GM04504 (cell line): ENCODE data around the gene B9D2.
"Not testable (repeated sequence)": the region's sequence is repeated elsewhere in the genome, so short reads cannot be mapped to it uniquely, and the experiment has no call there.

Source experiments
- DNase-seq: peaks from one replicate; pipeline ENCODE4 v3.0.0-alpha.2; 2012; ENCODE audit warnings: low read depth

The B9D2 gene, protein sequence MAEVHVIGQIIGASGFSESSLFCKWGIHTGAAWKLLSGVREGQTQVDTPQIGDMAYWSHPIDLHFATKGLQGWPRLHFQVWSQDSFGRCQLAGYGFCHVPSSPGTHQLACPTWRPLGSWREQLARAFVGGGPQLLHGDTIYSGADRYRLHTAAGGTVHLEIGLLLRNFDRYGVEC

DNA sequence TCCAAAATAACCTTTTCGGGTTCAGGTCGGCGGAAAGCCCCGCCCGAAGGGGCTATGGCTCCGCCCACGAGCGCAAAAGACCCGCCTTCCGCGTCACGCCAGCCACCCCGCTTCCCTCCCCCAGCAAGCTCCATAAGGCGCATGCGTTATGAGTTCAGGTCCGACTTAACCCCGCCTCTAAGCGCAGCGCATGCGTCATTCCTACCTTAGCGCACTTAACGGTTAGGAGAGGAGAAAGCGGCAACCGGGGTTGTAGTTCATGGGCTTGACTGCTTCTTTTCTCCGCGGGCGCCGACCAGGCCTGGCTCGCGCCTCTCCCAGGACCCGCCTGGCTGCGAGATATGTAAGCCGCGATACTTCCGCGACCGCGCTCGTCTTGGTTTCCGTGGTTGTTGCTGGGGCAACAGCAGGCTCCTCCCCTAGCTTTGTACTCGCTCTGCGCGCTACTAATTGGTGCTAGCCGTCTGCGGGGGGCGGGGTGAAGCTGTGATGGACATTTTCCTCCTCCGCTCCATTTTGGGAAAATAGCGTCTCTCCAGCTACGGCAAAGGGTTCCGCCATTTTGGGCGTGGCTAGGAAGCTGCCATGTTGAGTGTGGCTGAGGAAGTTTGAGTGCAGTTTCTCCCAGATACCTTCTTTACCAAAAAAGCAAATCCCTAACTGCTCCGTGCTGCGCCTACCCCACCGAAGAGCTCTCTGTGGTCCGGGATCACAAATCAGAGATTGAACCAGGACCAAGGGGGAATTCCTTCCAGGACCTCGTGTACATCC is at the start of gene B9D2:
Gene B9D2 (minus strand): TSS at position 397 of the 771 bp plus-strand sequence. CDS start 630 bp downstream, outside the sequence.
- DNase-seq: peak; percentile 97

DNA sequence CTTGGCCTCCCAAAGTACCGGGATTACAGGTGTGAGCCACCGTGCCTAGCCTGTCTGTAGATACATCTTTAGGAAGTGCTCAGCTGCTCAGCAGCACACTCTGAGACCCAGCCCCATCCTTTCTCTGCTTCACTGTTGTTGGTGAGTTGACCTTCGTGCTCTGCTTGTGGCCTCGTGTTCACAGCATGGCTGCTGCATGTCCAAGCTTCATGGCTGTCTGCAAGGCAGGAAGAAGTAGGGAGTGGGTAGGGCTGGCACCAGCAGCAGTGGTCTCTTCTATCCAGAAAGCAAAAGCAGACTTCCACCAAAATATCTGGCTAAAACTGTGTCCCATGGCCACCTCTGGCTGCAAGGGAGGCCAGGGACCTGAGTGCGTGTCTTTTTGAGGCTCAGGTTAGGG is 49.0 kb upstream of the B9D2 start:
- DNase-seq: no peak

DNA sequence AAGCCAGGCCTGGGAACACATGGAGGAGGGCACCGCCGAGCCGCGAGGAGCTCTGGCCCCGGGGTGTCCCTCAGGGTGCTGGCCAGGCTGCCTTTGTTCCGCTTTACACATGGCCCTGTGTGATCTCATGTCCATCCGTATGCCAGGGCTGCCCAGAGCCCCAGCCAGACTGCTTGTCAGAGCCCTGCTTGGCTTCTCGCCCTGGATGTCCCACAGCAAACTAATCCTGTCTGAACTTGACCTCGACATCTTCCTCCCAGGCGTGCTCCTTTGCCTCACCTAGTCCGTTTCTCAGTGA is 48.0 kb upstream of the B9D2 start:
- no peak for DNase-seq

DNA sequence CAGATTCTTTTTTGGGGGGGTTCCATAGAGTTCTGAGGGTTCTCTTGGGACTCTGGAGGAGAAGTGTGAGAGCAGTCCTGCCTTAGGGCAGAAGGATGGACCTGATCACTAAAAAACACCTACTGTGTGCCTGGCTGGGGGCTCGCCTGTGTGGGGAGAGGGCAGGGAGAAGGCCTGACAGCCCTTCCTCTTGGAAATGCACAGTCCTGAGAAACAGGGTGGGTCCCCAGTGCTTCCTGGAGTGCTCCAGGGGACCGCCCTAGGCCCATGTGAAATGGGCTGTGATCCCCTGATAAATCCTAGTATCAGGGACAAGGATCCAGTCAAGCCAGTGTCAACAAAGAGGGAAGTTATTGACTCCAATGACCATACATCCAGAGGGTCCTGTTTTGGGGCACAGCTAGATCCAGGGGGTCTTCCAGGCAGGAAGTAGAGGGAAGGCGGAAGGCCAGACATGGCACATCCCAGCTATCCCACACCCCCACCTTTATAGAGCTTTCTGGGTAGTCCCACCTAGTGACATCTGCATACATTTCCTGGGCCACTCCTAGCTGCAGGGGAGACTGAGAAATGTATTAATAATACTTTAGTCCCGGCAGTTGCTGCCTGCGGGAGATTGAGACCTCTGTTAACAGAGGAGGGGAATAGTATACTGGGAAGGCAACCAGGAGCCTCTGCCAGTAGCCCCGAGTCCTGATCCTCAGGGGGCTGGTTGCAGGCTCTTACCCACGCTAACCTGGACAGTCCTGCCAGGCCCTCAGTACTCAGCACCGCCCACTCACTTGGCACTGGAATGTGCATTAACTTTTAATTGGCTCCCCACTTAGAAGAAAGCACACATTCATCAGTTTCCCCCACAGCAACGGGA is 47.4 kb upstream of the B9D2 start:
- no peak for DNase-seq

DNA sequence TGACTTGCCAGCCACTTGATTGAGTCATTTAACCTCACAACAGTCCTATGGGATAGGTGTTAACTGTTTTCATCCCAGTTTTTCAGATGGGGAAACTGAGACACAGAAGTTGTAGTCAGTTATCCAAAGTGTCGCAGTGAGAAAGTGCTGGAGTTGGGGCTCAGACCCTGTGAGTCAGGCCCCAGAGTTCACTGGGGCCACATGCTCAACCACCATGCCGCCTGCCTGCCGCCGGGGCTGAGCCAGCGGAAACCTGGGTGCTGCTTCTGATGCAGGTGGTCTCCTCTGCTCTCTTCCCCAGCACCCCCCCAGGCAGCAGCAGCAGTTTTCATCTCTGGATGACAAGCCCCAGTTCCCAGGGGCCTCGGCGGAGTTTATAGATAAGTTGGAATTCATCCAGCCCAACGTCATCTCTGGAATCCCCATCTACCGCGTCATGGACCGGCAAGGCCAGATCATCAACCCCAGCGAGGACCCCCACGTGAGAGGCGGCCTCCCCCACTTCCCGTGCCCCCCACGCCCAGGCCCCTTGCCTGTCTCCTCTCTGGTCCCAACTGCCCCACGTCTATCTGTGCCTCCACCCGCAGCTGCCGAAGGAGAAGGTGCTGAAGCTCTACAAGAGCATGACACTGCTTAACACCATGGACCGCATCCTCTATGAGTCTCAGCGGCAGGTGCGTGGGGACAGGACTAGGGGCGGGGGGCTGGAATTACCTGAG is 46.5 kb upstream of the B9D2 start:
- no peak for DNase-seq

DNA sequence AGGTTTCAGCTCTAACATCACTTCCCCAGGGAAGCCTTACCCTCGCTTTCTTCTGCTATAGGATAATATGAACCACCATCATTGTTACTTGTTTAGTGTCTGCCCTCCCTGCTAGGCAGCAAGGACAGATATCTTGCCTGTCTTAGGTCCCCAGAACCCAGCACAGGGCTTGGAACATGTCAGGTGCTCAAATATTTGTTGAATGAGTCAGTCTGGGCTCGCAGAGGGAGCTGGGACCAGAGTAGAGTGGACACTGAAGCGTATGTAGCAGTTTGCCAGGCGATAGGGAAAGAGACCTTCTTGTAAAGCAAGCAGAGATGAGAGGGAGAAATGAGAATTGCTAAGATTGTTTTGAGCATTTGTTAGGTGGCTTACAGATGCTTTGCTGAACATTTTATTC is 45.3 kb upstream of the B9D2 start:
- DNase-seq: no peak

DNA sequence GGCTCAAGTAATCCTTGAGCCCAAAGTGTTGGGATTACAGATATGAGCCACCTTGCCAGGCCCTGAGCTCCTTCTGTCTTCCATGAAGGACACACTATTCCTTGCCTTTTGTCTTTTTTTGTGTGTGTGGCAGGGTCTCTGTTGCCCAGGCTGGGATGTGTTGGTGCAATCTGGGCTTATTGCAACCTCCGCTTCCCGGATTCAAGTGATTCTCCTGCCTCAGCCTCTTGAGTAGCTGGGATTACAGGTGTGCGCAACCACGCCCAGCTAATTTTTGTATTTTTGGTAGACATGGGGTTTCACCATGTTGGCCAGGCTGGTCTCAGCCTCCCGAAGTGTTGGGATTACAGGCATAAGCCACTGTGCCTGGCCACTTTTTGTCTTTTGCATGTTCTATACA is 44.9 kb upstream of the B9D2 start:
- not testable (repeated sequence) for DNase-seq

DNA sequence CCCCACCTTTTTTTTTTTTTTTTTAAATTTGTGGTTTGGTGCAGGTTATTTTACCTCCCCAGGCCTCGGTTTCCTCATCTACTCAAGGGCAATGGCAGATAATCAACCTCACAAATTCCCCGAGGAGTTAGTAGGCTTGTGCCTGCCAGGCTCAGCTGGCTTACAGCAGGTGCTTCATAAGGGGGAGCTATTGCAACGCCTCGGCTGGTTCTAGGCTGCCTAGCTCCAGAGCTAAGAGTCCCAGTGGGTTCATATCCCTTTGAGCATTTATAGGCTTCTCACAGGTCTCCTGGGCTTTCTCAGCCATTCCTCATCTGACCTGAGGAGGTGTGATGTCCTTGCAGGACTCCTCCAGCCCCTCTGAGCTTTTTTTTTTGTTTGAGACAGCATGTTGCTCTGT is 44.3 kb upstream of the B9D2 start:
- DNase-seq: no peak

DNA sequence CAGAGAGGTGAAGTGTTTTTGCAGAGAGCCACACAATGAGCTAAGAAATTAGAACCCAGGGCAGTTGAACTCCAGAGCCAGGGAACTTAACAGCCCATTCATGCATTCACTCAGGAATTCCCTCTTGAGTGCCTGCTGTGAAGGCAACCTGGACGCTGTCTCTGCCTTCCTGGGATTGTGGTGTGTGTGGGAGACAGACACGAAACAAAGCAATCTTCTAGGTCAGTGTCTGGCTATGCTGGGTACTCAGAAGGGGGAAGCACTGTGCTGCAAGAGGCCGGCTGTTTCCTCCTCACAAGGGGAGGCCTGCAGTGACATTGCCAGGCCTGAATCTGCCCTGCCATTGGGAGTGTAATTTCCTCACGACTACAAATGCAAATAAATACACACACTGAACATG is 43.3 kb upstream of the B9D2 start:
- DNase-seq: no peak

DNA sequence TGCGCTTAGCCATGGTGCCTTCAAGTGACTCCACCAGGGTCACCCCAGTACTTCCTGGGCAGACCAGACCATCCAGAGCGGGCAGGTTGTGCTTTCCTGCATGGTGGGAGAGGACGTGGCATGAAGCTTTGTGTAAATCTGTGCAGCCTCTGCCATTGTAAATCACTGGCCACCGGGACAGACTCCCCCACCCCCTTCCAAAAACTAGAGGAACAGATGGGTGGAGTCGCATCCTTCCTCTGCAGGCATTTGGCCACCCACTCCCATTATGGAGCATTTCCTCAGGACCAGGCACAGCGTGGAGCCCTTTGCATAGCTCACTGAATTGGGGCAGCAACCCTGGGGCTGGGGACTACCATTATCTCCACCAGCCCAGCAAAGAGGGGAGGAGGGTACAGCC is 41.8 kb upstream of the B9D2 start:
- DNase-seq: no peak

DNA sequence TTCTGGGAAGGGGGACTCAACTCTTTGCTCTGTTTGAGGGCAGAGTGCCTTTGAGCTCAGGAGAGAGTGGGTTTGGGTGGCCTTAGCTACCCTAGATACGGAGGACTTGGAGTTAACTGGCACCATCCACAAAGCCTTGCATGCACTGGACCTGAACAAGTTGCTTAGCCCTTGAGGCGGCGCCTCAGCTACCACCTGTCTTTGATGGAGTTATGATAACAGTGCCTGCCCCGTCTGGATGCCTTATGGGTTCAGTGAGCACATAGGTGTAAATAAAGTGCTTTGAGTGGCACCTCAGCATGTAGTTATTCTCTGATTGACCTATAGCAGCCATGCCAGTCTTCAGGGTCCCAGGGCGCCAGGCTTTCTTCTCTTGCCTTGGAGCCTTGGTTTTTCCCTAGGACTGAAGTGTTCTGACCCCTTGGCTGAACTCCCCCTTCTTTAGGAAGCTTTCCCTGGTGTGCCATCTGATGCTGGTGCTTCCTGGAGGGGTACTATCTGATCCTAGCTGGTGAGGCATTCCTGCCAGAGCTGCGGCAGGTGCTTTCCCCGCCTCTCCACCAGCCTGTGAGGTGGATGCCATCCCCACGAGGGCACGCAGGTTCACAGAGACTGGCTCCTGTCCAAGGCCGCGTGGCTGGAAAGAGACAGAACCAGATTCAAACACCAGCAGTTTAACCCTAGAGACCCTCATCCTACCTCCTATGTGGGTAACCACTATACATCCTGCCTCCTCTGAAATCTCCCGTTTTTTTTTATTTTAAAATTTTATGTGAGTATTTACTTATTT is 39.4 kb upstream of the B9D2 start:
- no peak for DNase-seq

DNA sequence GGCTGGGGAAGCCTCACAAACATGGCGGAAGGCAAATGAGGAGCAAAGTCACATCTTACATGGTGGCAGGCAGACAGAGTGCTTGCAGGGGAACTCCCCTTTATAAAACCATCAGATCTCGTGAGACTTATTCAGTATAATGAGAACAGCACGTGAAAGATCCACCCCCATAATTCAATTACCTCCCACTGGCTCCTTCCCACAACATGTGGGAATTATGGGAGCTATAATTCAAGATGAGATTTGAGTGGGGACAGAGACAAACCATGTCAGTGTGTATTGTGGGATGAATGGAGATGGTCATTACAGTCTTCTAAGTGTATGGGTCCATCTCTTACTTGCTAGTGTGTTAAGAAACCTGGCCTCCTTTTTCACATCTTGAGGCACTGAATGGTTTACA is 38.1 kb upstream of the B9D2 start:
- DNase-seq: no peak

DNA sequence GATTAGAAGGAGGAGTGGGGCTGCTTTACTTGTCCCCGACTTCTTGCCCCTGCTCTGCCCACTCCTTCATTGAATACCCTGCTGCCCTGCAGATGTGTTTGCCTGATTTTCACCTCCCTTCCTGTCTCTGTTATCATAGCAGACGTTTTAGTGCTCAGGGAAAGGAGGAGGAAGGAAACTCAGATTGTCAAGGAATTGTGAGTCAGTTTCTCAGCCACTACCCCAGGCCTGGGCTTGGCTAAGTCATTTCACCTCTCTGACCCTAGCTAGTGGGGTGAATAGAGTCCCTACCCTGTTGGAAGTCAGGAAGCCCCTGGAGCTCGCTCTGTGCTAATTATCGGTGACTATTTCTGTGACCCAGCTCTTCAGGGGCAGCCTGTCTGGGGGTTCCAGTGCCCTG is 37.5 kb upstream of the B9D2 start:
- no peak for DNase-seq

DNA sequence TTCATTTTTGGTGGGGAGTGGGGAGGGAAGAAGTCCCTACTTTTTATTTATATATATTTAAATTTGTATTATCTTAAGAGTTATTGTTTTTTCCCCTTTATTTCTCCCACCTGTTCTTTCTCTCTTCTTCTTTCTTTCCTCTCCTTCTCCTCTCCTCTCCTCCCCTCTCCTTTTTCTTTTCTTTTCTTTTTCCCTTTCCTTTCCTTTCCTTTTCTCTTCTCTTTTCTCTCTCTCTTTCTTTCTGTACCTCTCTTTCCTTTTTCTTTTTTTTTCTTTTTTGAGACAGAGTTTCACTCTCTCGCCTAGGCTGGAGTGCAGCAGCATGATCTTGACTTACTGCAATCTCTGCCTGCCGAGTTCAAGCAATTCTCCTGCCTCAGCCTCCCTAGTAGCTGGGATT is 35.6 kb upstream of the B9D2 start:
- DNase-seq: no peak

DNA sequence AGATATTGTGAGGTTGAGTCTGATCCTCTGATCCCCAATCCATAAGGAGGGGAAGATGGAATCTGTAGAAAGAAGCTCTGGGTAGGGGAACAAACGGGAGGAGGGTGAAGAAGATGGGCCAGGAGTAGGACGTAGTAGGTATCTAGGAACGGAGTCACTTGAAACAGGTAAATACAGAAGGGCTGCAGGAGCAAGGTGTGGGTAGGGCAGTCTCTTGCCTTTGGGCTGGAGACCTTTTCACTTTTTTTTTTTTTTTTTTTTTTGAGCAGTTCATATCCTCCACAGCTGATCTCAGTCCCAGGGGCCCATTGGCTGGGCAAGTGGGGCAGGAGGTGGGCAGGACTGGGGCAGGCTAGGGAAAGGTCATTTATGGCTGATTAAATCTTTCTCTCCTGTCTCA is 35.1 kb upstream of the B9D2 start:
- DNase-seq: no peak

DNA sequence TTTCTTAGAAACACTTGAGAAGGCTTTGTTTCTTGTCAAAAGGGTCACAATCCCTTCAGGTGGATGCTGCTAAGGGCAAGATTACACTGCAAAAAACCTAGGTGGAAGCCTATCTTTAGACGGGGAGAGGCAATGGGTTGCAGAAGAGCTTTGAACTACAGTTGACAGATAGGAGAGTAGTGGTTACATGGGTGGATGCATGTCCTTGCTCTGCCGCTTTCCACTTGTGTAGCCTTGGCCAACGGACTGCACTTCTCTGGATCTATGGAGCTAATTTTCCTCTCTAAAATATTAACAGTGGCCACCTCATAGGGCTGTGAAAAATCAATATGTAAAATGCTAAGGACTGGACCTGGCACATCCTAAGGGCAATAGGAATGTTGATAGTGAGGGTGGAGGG is 34.6 kb upstream of the B9D2 start:
- no peak for DNase-seq

DNA sequence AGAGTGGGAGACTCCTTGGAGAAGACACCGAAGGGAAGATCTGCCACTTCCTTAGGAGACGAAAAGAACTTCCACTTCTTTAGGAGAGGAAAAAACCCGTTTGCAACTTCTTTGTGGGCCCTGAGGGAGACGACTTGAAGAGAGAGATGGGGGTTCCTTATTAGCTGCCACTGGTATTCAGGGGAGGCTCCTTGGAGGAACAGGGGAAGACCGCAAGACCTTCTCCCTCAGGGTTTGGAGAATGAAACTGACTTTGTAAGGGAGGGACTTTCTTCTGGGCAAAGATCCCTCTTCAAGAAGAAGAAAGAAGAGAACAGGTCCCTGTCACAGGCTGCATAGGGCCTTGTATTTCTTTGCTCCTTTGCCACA is 34.1 kb upstream of the B9D2 start:
- DNase-seq: no peak

DNA sequence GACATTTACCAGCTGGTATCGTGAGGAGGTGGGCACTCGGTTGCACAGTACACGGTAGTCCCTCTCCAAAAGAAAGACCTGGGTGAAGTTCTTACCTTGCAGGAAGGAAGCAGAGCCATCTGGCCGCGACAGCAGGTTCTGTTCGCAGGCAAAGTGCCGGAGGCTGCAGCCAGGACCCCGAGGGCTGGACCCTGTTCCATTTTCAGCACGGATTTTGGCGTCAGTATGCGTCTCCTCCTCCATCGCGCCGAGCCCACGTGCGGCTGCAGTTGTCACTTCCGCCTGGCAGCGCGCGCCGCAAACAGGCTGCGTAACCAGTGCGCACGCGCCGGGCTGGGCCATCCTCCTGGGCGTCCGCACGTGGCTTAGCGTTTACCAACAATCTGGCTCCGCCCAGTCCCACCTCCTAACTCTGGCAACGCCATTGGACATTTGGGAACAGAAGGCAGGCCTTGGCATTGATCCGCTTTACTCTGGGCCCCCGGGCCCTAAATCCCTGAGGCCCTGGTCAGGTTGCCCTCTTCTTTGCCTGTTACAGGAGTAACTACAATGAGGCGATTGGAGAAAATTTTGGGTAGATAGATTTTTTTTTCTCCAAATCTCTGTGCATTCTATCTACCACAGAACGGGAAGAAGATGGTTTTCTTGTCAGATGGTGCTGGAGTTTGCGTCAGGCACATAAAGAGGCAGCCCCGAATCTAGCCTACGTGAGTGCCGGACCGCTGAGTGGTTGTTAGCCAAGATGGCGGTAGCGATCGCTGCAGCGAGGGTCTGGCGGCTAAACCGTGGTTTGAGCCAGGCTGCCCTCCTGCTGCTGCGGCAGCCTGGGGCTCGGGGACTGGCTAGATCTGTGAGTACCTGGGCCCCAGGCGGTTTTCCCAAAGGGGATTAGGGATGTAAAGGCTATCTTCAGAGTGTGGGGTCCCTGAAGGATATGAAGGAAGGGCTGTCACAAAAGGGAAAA is 33.4 kb upstream of the B9D2 start, which contains the start of the genes BCKDHA and EXOSC5:
Gene BCKDHA (plus strand): TSS at position 733 of the 964 bp plus-strand sequence. CDS start 10 bp downstream, at position 743.
Gene EXOSC5 (minus strand): TSS at position 274 of the 964 bp plus-strand sequence. CDS start 31 bp downstream, at position 243.
- DNase-seq: peak; percentile 100

DNA sequence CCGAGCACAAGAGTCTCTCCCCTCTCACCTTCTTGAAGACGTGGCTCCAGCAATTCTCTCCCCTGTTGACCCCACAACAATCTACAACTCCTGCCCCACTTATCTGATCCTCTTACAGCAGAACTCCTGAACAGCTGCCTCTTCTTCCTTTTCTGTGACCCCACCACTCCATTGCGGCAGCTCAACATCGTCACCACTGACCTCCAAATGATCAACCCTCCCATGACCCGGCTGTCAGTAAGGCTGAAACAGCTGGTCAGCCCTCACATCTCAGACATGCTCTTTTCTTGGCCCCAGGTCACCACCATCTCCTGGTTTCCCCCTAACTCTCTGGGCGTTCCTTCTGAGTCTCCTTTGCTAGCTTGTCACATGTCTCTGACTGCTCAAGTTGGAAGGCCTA is 31.4 kb upstream of the B9D2 start:
- no peak for DNase-seq

DNA sequence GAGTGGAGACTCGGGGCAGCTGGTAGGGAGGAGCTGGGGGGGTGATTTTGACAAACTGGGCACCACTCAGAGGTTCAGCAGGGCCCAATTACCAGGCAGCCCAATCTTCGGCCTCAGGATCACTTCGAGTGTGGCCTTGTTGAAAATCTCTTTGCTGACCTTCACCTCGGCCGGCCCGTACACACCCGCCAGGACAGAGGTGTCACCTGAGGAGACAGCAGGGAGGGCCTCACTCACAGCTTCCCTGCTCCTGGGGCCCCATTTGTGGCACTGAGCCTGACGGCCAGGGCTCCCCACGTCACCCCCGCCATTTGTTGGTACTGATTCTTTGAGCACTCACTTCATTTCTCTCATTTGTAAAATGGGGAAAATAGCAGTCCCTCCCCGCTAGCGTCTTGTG is 28.8 kb upstream of the B9D2 start:
- DNase-seq: no peak
